Measurements from ENCODE around the gene CD200R1. TPM values are rescaled to one million over a fixed set of nuclear protein-coding genes. Genes with fewer than 3 reads are reported as not detected.

Gene CD200R1
- total and polyA plus RNA-seq, 2 of the 8 experiments (the other 6 are each of a cell fraction or from before 2014, with no cell fraction given): 0.02 TPM; not detected in 1

GRCh38 chr3:112925560-112925959, 49.3 kb downstream of the CD200R1 start (continued):
- TF ChIP-seq CHD7 (IDR thresholded peaks at IDR 0.05; ENCODE audit: insufficient replicate concordance, low read length): no peak
- TF ChIP-seq BACH1 (IDR thresholded peaks at IDR 0.05; ENCODE audit: low read length): no peak
- TF ChIP-seq CHD2 (IDR thresholded peaks at IDR 0.05; ENCODE audit: low read length): no peak
- TF ChIP-seq POU5F1 (IDR thresholded peaks at IDR 0.05; ENCODE audit: low read depth, low read length): no peak
- no peak for TF ChIP-seq HDAC2 (IDR thresholded peaks at IDR 0.05; ENCODE audit: borderline replicate concordance in 1 of 2, low read depth in 2 of 2, low read length in 2 of 2)
- no peak for TF ChIP-seq TBP (IDR thresholded peaks at IDR 0.05; ENCODE audit: low read depth, low read length)
- no peak for TF ChIP-seq EZH2 (IDR thresholded peaks at IDR 0.05; ENCODE audit: low read depth, low read length, severe bottlenecking)
- no peak for TF ChIP-seq BRCA1 (IDR thresholded peaks at IDR 0.05; ENCODE audit: low read depth, low read length)
- TF ChIP-seq RNF2 (IDR thresholded peaks at IDR 0.05; ENCODE audit: borderline replicate concordance, low read depth, low read length, missing control alignments, poor library complexity, severe bottlenecking): no peak
- no peak for TF ChIP-seq RFX5 (IDR thresholded peaks at IDR 0.05; ENCODE audit: borderline replicate concordance, low read depth, low read length)
